GM12873 (cell line): ENCODE measurements around the gene CLCN4.

Experiments used
- TF ChIP-seq, protein P1 (sequence below): IDR thresholded peaks from 2 replicates; pipeline ENCODE4 v1.5.1; 2012; ENCODE audit warnings: low read depth, mild to moderate bottlenecking, moderate library complexity, low read length, control low read depth; ENCODE audit not compliant: insufficient read depth; ENCODE audit errors: missing control alignments

The CLCN4 gene

DNA sequence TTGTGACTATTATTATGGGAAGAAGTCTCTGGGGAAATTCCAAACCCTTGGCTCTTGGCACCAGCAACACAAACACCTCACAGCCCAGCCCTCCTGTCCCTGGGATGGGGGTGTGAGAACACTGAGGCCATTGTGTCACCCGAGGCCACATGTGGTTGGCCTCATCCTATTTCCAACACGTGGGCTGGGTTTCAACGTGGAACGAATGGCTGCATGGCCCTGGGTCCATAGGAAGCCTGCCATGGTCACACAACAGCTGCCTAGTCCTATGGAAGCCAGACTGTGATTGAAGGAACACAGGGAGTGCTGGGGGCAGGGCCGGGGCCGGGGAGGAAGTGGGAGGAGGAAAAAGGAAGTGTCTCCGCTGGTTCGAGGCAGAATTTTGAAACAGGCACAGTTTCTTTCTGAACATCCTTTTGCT lies 10.0 kb downstream of the CLCN4 start:
- TF ChIP-seq, protein P1, sequence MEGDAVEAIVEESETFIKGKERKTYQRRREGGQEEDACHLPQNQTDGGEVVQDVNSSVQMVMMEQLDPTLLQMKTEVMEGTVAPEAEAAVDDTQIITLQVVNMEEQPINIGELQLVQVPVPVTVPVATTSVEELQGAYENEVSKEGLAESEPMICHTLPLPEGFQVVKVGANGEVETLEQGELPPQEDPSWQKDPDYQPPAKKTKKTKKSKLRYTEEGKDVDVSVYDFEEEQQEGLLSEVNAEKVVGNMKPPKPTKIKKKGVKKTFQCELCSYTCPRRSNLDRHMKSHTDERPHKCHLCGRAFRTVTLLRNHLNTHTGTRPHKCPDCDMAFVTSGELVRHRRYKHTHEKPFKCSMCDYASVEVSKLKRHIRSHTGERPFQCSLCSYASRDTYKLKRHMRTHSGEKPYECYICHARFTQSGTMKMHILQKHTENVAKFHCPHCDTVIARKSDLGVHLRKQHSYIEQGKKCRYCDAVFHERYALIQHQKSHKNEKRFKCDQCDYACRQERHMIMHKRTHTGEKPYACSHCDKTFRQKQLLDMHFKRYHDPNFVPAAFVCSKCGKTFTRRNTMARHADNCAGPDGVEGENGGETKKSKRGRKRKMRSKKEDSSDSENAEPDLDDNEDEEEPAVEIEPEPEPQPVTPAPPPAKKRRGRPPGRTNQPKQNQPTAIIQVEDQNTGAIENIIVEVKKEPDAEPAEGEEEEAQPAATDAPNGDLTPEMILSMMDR: no peak

DNA sequence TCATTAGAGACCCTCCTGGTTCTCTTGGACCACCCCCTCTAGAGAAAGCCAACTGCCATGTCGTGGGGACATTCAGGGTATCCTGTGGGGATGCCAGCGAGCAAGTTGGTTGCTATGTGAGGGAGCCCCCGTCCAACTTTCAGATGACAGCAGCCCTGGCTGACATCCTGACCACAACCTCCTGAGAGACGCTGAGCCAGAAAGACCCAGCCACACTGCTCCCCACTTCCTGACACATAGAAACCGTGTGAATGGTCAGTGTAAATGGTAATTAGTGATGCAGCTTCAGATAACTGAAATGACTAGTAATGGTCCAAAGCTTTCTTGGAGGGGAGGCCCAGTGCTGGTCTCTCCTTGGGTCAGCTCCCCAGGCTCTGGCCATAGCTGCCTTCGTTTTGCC lies 10.8 kb downstream of the CLCN4 start:
- TF ChIP-seq, protein P1: no peak

DNA sequence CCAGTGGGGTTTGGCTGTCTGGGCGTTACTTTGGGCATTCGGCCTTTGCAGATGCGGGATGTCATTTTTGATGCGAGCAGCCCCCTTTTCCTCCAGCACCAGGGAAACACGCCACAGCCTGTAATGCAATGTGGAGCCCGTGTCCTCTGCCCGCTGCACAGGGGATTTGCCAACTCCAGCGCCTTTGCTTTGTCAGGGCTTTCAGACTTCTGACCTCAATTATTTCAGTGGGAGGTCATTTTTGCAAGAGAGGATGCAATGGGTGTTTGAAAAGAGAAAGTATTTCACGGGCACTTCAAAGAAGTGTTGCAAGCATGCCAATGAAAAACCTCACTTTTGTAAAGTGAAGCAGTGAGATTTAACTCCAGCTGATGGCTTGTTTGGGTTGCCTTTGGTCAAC lies 11.5 kb downstream of the CLCN4 start:
- TF ChIP-seq, protein P1: no peak

DNA sequence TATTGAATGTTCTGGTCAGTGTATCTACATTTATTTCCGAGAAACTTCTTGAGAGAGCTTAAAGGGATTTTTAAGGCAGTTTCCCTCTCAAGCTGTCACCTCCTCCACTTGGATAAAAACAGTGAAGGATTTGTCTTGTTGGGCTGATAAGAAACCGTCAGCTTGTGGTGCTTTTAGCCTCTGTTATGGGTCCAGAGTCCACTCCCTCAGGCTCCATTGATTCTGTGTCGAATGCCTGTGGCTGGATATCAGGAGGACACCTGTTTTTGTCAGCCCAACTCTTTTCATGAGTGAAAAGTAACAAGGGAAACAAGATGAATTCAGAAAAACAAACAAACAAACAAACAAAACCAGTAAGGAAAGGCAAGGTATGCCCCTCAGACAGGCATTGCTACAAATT lies 12.4 kb downstream of the CLCN4 start:
- TF ChIP-seq, protein P1: no peak

DNA sequence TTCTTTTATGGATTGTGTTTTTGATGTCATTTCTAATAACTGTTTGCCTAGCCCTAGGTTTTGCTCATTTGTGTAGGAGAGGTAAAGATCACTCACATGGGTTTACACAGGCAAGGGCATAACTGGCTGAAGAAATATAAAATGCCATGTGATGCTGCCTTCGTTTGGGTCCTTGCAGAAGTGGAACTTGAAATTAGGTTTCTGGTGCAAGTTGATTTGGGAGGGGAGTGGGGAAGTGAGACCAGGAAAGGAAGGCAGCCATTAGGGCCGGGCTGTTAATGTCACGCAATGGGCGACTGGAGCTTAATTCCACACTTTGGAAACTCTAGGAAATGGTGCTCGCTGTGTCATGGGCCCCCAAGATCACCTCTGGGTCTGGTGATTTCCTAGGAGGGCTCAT lies 14.5 kb downstream of the CLCN4 start:
- TF ChIP-seq, protein P1: no peak

DNA sequence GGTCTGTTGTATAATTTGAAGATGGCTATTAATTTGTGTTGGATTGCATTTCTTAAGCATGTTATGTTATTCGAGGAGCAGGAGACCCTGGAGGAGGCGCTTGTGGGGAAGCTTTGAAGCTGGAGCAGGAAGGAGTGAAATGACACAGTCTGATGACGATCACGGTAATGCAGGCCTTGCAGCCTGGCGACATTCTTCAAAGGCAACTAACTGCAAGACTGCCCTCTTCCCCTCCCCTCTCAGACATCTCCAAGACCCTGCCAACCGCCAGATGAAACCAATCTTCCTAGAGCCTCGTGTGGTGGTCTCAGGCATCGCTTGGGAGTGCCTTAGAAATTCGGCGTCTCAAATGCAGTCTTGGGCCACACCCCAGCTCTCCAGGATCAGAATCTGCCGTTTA lies 16.1 kb downstream of the CLCN4 start:
- TF ChIP-seq, protein P1: no peak

DNA sequence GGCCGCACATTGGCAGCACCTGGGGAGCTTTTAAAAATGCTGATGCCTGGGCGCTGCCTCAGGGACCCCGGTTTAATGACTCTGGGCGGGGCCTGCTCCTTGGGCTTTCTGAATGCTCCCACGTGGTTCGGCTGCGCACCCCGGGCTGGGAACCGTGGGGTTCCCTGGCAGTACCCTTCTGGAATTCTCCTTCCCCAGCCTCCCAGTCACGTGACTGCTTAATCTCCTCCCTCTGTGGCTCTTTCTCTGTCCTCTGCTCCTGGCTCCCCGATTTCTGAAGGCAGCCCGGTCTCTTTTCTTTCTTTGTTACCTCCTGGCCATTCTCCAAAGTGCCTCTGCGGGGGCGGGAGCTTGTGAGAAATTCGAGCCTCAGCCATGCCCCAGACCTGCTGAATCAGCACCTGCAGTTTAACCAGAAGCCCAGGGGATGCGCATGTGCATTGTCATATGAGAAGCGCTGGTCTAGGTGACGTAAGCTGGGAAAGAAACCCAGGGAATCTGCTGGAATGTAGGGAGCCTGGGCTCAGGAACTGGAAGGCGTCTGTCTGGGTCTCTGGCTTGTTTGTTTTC lies 16.6 kb downstream of the CLCN4 start:
- TF ChIP-seq, protein P1: no peak

DNA sequence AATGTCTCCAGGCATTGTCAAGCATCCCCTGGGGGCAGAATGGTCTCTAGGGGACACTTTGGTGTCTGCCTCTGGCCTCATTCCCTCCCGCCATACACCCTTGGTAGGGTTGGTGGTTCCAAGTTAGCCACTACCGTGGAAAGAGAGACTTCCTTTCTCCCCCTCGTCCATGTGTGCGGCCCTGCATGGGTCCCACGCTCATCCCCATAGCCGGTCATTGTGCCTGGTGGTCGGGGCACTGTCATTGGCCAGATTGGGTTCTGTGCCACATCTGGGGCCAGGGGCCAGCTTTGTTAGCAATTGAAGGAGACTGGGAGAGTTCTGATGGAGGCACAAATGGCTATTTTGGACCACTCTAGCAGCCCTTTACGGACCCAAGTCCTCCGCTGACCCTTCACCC lies 17.3 kb downstream of the CLCN4 start:
- TF ChIP-seq, protein P1: no peak
